Fibroblast of skin of scalp (primary cell): ENCODE measurements around the gene NME4.

Source experiments
- DNase-seq: peaks from one replicate; pipeline ENCODE4 v3.0.0-alpha.2; 2013

NME4 gene

GRCh38 chr16:427250-427649, 30.3 kb downstream of the NME4 start:
- no peak for DNase-seq

- DNase-seq, result no peak
Observed at GRCh38 chr16:430904-431303, 33.9 kb downstream of the NME4 start.

GRCh38 chr16:440627-441026, 43.6 kb downstream of the NME4 start:
- no peak for DNase-seq

- no peak for DNase-seq
Observed at GRCh38 chr16:441447-441846, 44.4 kb downstream of the NME4 start.

GRCh38 chr16:442976-443375, 46.0 kb downstream of the NME4 start:
- DNase-seq, result no peak

GRCh38 chr16:444027-444426, 47.0 kb downstream of the NME4 start:
- DNase-seq, result no peak

- DNase-seq, result no peak
Observed at GRCh38 chr16:445566-445965, 48.6 kb downstream of the NME4 start.
